HG03103 (cell line): Measurements from ENCODE around the gene PTPN14.
"Not testable (repeated sequence)": the region's sequence is repeated elsewhere in the genome, so short reads cannot be mapped to it uniquely, and the experiment has no call there.

Experiments
- ATAC-seq: cut with Tn5 transposase; IDR thresholded peaks from one replicate; pipeline ENCODE4 v1.9.1; 2021; ENCODE audit warnings: low read depth; ENCODE audit not compliant: unreplicated experiment

Gene PTPN14

GRCh38 chr1:214513394-214513793 lies 38.0 kb downstream of the PTPN14 start:
- no peak for ATAC-seq

GRCh38 chr1:214511639-214511998 lies 39.8 kb downstream of the PTPN14 start:
- ATAC-seq, result no peak

GRCh38 chr1:214510914-214511638 lies 40.3 kb downstream of the PTPN14 start:
- ATAC-seq, result no peak

- no peak for ATAC-seq
These were observed 40.9 kb downstream of the PTPN14 start for GRCh38 chr1:214510477-214510876.

GRCh38 chr1:214509622-214510021 lies 41.8 kb downstream of the PTPN14 start:
- ATAC-seq, result not testable (repeated sequence)

- no peak for ATAC-seq
These were observed 44.4 kb downstream of the PTPN14 start for GRCh38 chr1:214506972-214507431.

GRCh38 chr1:214505134-214505533 lies 46.3 kb downstream of the PTPN14 start:
- ATAC-seq, result no peak

- no peak for ATAC-seq
These were observed 47.1 kb downstream of the PTPN14 start for GRCh38 chr1:214504330-214504729.

- ATAC-seq, result no peak
These were observed 47.8 kb downstream of the PTPN14 start for GRCh38 chr1:214503553-214503952.

- ATAC-seq, result no peak
These were observed 50.9 kb downstream of the PTPN14 start for GRCh38 chr1:214500340-214501055.

- ATAC-seq, result no peak
These were observed 51.7 kb downstream of the PTPN14 start for GRCh38 chr1:214499732-214500131.

- no peak for ATAC-seq
These were observed 53.4 kb downstream of the PTPN14 start for GRCh38 chr1:214498021-214498420.

- no peak for ATAC-seq
These were observed 55.3 kb downstream of the PTPN14 start for GRCh38 chr1:214496126-214496525.

- no peak for ATAC-seq
These were observed 56.7 kb downstream of the PTPN14 start for GRCh38 chr1:214494706-214495105.

- not testable (repeated sequence) for ATAC-seq
These were observed 57.2 kb downstream of the PTPN14 start for GRCh38 chr1:214494179-214494578.

- ATAC-seq, result no peak
These were observed 58.1 kb downstream of the PTPN14 start for GRCh38 chr1:214493126-214493796.

GRCh38 chr1:214492401-214493075 lies 58.9 kb downstream of the PTPN14 start:
- no peak for ATAC-seq

- ATAC-seq, result no peak
These were observed 59.8 kb downstream of the PTPN14 start for GRCh38 chr1:214491468-214492146.

GRCh38 chr1:214485151-214485550 lies 66.3 kb downstream of the PTPN14 start:
- ATAC-seq, result no peak

- not testable (repeated sequence) for ATAC-seq
These were observed 68.2 kb downstream of the PTPN14 start for GRCh38 chr1:214483180-214483579.
